ENCODE measurements around the gene PCSK6.

- TF ChIP-seq CTCF (IDR thresholded peaks at IDR 0.05; ENCODE audit: borderline replicate concordance, extremely low read depth, low read length, poor library complexity, severe bottlenecking) (no peak), EZH2 (IDR thresholded peaks at IDR 0.05; ENCODE audit: borderline replicate concordance, low read depth, low read length, severe bottlenecking) (no peak)
These were observed 216.0 kb downstream of the PCSK6 start for GRCh38 chr15:101273534-101273933.
